Neural cell (in vitro differentiated cells): Measurements from ENCODE around the gene ZNF75A. TPM values are rescaled to one million over a fixed set of nuclear protein-coding genes. Genes with fewer than 3 reads are reported as not detected.

Source experiments
- H2AFZ ChIP-seq: fragments of 200-600, 300-800 bp; sonication (generic), shearing (Covaris generic); 2 replicates; pipeline ENCODE4 v1.6.0; 2014; ENCODE audit warnings: low read depth, mild to moderate bottlenecking, antibody characterized with exemption, low read length, moderate library complexity
- H3F3A ChIP-seq: fragments of 200-600 bp; shearing (Covaris generic); 2 replicates; pipeline ENCODE4 v1.6.1; 2016; ENCODE audit warnings: mild to moderate bottlenecking, moderate library complexity, mixed read lengths, antibody characterized with exemption, low read length; ENCODE audit not compliant: insufficient read depth, poor library complexity, severe bottlenecking
- H3K27ac ChIP-seq: fragments of 200-600, 300-800 bp; sonication (generic), shearing (Covaris generic); 2 replicates; pipeline ENCODE4 v1.5.1; 2014; ENCODE audit warnings: mild to moderate bottlenecking, low read length, moderate library complexity
- H3K27me3 ChIP-seq: fragments of 300-800, 200-600 bp; sonication (generic), shearing (Covaris generic); 2 replicates; pipeline ENCODE4 v1.6.0; 2014; ENCODE audit warnings: mild to moderate bottlenecking, low read depth, low read length, moderate library complexity; ENCODE audit not compliant: insufficient read depth
- H3K36me3 ChIP-seq: fragments of 300-800, 200-600 bp; sonication (generic), shearing (Covaris generic); 2 replicates; pipeline ENCODE4 v1.5.1; 2014; ENCODE audit warnings: mild to moderate bottlenecking, antibody characterized with exemption, low read length, moderate library complexity; ENCODE audit not compliant: insufficient read depth
- H3K4me2 ChIP-seq: fragments of 300-800, 200-600 bp; sonication (generic), shearing (Covaris generic); 2 replicates; pipeline ENCODE4 v1.6.0; 2014; ENCODE audit warnings: mild to moderate bottlenecking, low read length
- H3K4me3 ChIP-seq: fragments of 300-800, 200-600 bp; sonication (generic), shearing (Covaris generic); 2 replicates; pipeline ENCODE4 v1.5.1; 2014; ENCODE audit warnings: mild to moderate bottlenecking, low read length, moderate library complexity
- H3K79me2 ChIP-seq: fragments of 200-600 bp; shearing (Covaris generic); replicated peaks from 2 replicates; pipeline ENCODE4 v1.6.0; 2014; ENCODE audit warnings: mild to moderate bottlenecking, low read length, moderate library complexity; ENCODE audit not compliant: insufficient read depth
- H3K9ac ChIP-seq: fragments of 300-800, 200-600 bp; sonication (generic), shearing (Covaris generic); 2 replicates; pipeline ENCODE4 v1.6.1; 2016; ENCODE audit warnings: mild to moderate bottlenecking, low read length, mixed read lengths
- H3K9me2 ChIP-seq: fragments of 200-600 bp; shearing (Covaris generic); 2 replicates; pipeline ENCODE4 v1.6.1; 2016; ENCODE audit warnings: mild to moderate bottlenecking, low read length, mixed read lengths; ENCODE audit not compliant: insufficient read depth
- H3K9me3 ChIP-seq: fragments of 200-600, 300-800 bp; sonication (generic), shearing (Covaris generic); 2 replicates; pipeline ENCODE4 v1.6.1; 2016; ENCODE audit warnings: mild to moderate bottlenecking, mixed run types, low read length, moderate library complexity, mixed read lengths
- H4K20me1 ChIP-seq: fragments of 200-600 bp; shearing (Covaris generic); 2 replicates; pipeline ENCODE4 v1.6.1; 2016; ENCODE audit warnings: mild to moderate bottlenecking, mixed run types; ENCODE audit not compliant: insufficient read depth
- CTCF ChIP-seq: fragments of 450-650 bp; IDR thresholded peaks from 2 replicates; pipeline ENCODE4 v1.5.1; 2014; ENCODE audit warnings: antibody characterized with exemption, mild to moderate bottlenecking, moderate library complexity; ENCODE audit not compliant: poor library complexity, severe bottlenecking
- EP300 ChIP-seq: fragments of 450-650 bp; conservative IDR thresholded peaks from 2 replicates; pipeline ENCODE4 v1.6.1; 2014; ENCODE audit warnings: antibody characterized with exemption, mild to moderate bottlenecking, moderate library complexity; ENCODE audit not compliant: poor library complexity, severe bottlenecking
- EZH2 ChIP-seq: fragments of 200-600, 300-800 bp; shearing (Covaris generic), sonication (generic); IDR thresholded peaks from 2 replicates; pipeline ENCODE4 v1.6.1; 2014; ENCODE audit warnings: antibody characterized with exemption, low read length, borderline replicate concordance, mild to moderate bottlenecking; ENCODE audit not compliant: insufficient read depth, poor library complexity, severe bottlenecking
- MXI1 ChIP-seq: fragments of 450-650 bp; conservative IDR thresholded peaks from 2 replicates; pipeline ENCODE4 v1.6.1; 2014; ENCODE audit warnings: antibody characterized with exemption, mild to moderate bottlenecking; ENCODE audit not compliant: poor library complexity, severe bottlenecking
- POLR2AphosphoS5 ChIP-seq: IDR thresholded peaks from 2 replicates; pipeline ENCODE4 v1.6.1; 2012
- RAD21 ChIP-seq: fragments of 450-650 bp; conservative IDR thresholded peaks from 2 replicates; pipeline ENCODE4 v1.6.1; 2014; ENCODE audit warnings: antibody characterized with exemption, mild to moderate bottlenecking, moderate library complexity
- REST ChIP-seq: IDR thresholded peaks from 2 replicates; pipeline ENCODE4 v1.6.1; 2012; ENCODE audit warnings: borderline replicate concordance
- SMC3 ChIP-seq: fragments of 450-650 bp; conservative IDR thresholded peaks from 2 replicates; pipeline ENCODE4 v1.6.1; 2014; ENCODE audit warnings: antibody characterized with exemption, mild to moderate bottlenecking, moderate library complexity; ENCODE audit not compliant: poor library complexity
- TAF1 ChIP-seq: IDR thresholded peaks from 2 replicates; pipeline ENCODE4 v1.6.1; 2012; ENCODE audit warnings: low read depth
- polyA plus RNA-seq: library from polyadenylated mRNA; depleted of rRNA; stranded (reverse); fragments of >200 nt; gene quantifications from 2 replicates; pipeline ENCODE4 v1.2.3, GENCODE V29; 2014

ZNF75A gene
- polyA plus RNA-seq, 1 donor from 2014 or later = 76.0 TPM

GRCh38 chr16:3327514-3327913, 22.2 kb downstream of the ZNF75A start:
- Histone ChIP-seq H3F3A (no peaks in the 10 kb centered on the region), H3K27me3 (no peaks in the 10 kb centered on the region), H3K4me2 (no peak overlapping the region)

GRCh38 chr16:3328104-3328503, 22.8 kb downstream of the ZNF75A start:
- no peaks in the 10 kb centered on the region for H3K79me2 ChIP-seq
- no peaks in the 10 kb centered on the region for H3K36me3 ChIP-seq
- no peak overlapping the region for H3K4me2 ChIP-seq
- no peaks in the 10 kb centered on the region for H3F3A ChIP-seq
- H3K9me2 ChIP-seq = no peaks in the 10 kb centered on the region
- no peak overlapping the region for H3K27ac ChIP-seq
- H2AFZ ChIP-seq = no peak overlapping the region
- no peak overlapping the region for H3K9ac ChIP-seq
- H3K27me3 ChIP-seq = no peaks in the 10 kb centered on the region
- H4K20me1 ChIP-seq = no peaks in the 10 kb centered on the region
- H3K4me3 ChIP-seq = no peak overlapping the region
- no peaks in the 10 kb centered on the region for H3K9me3 ChIP-seq
- no peak for TF ChIP-seq EZH2
- TF ChIP-seq RAD21 = no peak
- TF ChIP-seq MXI1 = no peak
- no peak for TF ChIP-seq REST
- TF ChIP-seq POLR2AphosphoS5 = no peak
- TF ChIP-seq EP300 = no peak
- no peak for TF ChIP-seq SMC3

More at GRCh38 chr16:3327514-3327913, 22.2 kb downstream of the ZNF75A start:
- Histone ChIP-seq H2AFZ (no peak overlapping the region), H3K79me2 (no peaks in the 10 kb centered on the region), H4K20me1 (no peaks in the 10 kb centered on the region), H3K9me3 (no peaks in the 10 kb centered on the region), H3K9me2 (no peaks in the 10 kb centered on the region), H3K4me3 (no peak overlapping the region), H3K36me3 (no peaks in the 10 kb centered on the region), H3K27ac (no peak overlapping the region), H3K9ac (no peak overlapping the region)
- no peak for TF ChIP-seq RAD21
- TF ChIP-seq TAF1 = no peak
- no peak for TF ChIP-seq SMC3
- TF ChIP-seq POLR2AphosphoS5 = no peak
- TF ChIP-seq REST = no peak
- no peak for TF ChIP-seq EP300
- TF ChIP-seq MXI1 = no peak
- TF ChIP-seq CTCF = no peak
- TF ChIP-seq EZH2 = no peak
